GM21423 (cell line): Measurements from ENCODE around the gene AGBL4.
A peak's percentile ranks its signal among the peaks of the same experiment; 100 is the strongest.

ENCODE experiments used
- ATAC-seq: cut with Tn5 transposase; IDR thresholded peaks from one replicate; pipeline ENCODE4 v1.9.1; 2021; ENCODE audit warnings: mild to moderate bottlenecking, moderate library complexity; ENCODE audit not compliant: unreplicated experiment

The AGBL4 gene

DNA sequence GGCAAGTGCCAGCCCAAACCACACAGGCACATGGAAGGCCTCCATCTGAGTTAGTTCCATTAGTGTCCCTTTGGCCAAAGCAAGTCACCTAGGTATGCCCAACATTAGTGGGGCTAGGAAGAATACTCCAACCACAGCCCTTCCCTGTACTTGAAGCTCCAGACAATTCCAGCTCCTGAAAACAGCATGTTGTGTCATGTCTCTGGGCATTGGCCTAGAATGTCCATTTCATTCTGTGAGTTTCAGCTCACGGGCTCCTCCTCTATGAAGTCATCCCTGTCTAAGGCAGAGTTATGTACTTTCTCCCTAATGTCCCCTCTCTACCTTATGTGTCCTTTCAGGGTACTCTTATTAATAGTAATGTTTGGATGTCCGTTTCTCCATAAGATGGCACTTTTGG is 1455.3 kb downstream of the AGBL4 start:
- no peak for ATAC-seq

GRCh38 chr1:48566492-48566891 is 1457.3 kb downstream of the AGBL4 start:
- no peak for ATAC-seq

GRCh38 chr1:48563021-48563420 is 1460.7 kb downstream of the AGBL4 start:
- ATAC-seq, result no peak

DNA sequence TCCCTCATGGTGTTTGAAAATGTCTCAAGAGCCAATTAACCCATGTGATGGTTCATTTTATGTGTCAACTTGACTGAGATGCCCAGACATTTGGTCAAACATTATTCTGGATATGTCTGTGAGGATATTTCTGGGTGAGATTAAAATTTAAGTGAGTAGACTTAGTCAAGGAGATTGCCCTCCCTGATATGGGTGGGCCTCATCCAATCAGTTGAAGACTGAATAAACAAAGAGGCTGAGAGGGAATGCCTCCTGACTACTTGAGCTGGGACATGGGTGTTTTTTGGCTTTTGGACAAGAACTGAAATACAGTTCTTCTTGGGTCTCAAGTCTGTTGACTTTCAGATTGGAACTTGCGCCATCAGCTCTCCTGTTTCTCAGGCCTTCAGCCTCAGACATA is 1462.3 kb downstream of the AGBL4 start:
- ATAC-seq, result no peak

- ATAC-seq, result no peak
Measured at GRCh38 chr1:48560577-48560976, 1463.2 kb downstream of the AGBL4 start.

- no peak for ATAC-seq
Measured at GRCh38 chr1:48560116-48560515, 1463.6 kb downstream of the AGBL4 start.

GRCh38 chr1:48558366-48558765 is 1465.4 kb downstream of the AGBL4 start:
- no peak for ATAC-seq

DNA sequence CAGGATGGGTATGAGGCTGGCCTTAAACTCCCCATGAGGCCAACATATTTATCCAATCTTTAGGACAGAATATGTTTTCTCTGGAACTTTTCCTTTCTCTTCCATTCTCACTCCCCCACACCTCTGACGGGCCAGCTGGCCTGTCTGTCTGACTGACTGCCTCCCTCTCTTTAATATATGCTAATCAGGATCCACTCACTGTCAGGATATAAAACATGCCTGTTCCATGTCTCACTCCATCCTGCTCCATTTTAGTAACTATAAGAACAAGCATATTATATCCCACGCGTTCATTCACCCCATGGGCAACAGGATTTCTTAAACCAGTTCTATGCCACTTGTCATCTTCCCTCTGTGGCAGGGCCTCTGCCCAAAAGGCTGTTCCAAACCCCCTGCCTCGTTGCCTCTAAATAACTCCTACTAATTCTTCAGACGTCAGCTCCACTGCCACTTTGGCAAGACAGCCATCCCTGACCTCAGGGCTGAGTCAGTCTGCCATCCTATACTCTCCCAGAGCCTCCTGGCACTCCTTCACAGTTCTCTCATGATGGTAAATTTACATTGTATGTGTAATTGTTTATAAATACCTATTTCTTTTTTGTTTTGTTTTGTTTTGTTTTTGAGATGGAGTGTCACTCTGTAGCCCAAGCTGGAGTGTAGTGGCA is 1467.4 kb downstream of the AGBL4 start:
- no peak for ATAC-seq

GRCh38 chr1:48555271-48555670 is 1468.5 kb downstream of the AGBL4 start:
- no peak for ATAC-seq

GRCh38 chr1:48552903-48553606 is 1470.7 kb downstream of the AGBL4 start:
- no peak for ATAC-seq

DNA sequence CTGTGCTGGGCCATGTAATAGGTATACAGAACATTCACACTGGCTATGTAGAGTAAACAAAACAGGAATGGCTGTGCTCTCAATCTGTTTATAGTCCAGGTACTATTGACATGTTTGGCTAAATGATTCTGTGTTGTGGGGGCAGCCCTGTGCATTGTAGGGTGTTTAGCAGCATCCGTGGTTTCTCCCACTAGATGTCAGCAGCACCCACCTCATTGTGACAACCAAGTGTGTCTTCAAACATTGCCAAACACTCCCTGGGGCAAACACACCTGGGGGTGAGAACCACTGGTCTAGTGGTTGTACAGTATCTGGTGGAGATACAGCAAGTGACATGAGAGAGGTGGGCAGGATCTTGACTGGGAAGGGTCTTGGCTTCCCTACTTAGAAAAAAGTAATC is 1471.3 kb downstream of the AGBL4 start:
- ATAC-seq, result no peak

GRCh38 chr1:48548985-48549384 is 1474.8 kb downstream of the AGBL4 start:
- ATAC-seq, result no peak

DNA sequence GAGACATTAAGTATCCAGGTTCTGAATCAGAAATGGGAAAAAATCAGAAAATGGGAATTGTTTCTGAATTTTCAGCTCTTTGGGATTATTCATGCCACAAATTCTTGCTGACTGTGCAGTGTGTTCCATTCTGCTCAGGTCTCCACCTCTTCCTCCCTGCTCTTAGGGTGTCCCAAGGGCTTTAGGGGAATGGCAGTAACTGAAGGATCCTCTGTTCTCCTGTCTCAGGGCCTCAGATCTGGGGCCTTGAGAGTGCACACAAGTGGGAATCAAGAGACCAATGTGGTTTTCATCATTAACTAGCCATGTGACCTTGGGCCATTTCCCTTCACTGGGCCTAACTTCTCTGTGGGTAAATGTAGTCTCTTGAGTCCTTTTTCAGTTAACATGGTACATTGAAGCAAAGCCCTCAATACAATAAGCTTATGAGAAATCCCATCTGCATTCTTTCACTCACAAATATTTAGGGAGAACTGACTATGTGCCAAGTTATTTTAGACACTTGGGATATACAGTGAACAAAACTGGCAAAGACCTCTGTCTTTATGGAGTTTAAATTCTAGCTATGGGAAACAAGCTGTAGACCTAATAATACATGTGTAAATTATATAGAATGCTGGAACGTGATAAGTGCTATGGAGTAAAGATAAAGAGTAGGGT is 1476.1 kb downstream of the AGBL4 start:
- no peak for ATAC-seq

- no peak for ATAC-seq
Measured at GRCh38 chr1:48543854-48544253, 1479.9 kb downstream of the AGBL4 start.

DNA sequence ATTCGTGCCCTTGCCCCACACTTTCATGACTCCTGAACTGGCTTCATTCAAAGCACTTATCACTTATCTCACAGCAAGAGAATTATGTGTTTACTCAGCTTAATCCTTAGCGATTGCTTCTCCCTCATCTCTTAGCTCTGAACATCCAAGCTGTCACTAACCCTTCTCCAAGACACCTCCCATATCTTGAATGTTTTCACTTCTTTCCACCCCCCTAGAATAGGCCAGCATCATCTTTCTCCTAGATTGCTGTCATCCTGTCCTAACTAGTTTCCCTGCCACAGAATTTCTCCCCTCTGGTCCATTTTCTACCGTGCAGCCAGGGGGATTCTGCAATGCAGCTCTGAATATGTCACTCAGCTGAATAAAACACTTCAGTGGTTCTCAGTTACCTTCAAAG is 1483.2 kb downstream of the AGBL4 start:
- ATAC-seq, result no peak

DNA sequence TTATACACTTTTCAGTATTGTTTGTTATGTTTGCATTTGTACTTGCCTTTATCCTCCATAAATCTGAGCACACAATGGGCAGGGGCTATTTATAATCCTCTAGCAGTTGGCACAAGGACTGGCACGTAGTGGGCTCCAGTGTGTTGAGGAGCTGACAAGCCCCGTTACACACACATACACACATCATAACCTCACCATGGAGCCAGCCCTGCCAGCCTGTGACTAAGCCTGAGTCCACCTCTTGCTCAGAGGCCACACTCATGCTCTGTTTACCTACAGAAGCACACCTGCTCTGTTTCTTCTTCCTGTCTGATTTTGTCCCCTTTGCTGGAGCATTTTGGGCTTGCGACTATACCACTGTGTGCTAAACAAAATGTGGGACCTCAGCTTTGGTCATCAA is 1487.3 kb downstream of the AGBL4 start:
- no peak for ATAC-seq

DNA sequence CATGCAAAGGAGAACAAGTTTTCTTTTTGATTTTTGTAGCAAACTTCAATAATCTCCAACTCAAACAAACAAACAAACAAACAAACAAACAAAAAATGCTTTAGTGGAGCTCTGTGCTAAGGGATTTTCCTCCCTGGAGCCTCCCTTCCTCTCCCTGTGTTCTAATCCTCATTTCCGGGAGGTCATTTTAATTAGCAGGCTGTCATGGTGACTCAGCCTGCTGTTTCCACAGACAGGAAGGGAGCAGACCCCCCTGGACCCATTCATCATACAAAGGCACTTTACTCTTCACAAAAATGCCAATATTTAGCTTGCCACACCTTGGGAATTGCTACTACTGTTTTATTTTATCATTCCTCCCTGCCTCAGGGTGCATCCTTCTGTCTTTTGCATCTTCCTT is 1490.8 kb downstream of the AGBL4 start:
- ATAC-seq, result no peak

DNA sequence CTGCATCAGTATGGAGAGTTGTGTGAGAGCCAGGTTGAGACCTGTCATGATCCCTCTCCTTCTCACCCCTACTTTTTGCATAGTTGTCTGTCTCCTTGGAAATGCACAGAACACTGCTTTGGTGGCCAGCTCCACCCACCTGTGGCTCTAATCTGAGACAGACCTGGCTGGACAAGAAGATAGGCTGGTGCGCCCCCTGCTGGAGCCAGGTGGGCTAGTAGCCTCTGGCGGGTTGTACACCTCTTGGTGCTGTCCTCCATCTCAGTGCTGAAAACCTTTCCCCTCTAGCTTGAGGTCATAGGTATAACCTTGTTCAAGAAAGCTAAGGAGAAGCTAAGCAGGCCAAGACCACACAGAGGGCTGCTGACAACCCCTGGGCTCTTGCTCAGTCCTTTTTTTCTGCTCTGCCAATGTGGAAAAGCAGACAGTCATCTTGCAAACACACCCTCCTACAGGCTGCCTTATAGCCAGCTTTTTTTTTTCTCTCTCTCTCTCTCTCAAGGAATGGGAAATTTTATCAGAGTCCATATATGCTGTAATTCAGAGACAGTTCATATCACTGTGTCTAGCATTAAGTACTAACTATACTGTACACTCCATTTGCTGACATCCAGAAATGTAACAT is 1492.9 kb downstream of the AGBL4 start:
- peak; percentile 82 for ATAC-seq

GRCh38 chr1:48527051-48527450 is 1496.7 kb downstream of the AGBL4 start:
- ATAC-seq, result no peak

GRCh38 chr1:48526008-48526710 is 1497.6 kb downstream of the AGBL4 start:
- no peak for ATAC-seq

- ATAC-seq, result no peak
Measured at GRCh38 chr1:48524892-48525467, 1498.8 kb downstream of the AGBL4 start.
